ENCODE results near the gene RNU6-1.

DNA sequence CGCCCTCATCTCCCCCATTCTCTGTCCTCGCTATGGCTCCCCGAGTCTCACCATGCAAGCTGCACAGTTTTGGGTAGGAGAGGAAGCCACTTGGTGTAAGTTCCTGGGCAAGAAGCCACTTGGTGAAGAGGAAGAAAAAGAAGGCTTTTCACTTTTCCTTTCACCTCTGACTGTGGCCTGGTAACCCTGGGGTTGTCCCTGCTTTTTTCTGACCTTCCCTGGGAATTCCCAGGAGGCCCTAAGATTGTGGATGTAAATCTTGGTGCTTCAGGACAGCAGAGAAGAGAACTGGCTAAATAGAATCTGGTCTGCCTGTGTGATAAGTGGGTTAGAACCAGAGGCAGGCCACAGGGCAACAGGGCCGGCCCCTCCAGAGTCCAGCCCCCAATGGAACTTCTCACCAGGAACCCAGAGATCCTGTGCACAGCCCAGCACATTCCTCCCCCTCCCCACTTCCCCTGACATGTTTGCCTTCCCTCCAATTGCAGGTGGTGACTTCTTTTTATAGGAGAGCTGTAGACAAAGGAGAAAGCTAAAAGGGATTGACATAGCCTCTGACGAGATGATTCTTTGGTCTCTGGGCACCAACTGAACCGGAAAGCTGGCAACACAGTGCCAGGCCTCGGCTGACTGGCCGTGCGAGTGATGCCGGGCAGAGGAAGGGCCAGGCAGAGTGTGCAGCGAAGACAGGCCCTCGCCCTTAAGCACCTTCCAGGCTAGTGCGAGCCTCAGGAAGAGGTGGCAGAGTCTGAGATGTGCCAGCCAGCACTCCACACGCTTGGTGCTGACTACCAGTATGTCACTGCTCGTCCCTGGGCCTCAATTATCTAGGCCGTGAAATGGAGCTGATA is 34.0 kb downstream of the RNU6-1 start:
- TF ChIP-seq POLR2A (IDR thresholded peaks at IDR 0.05; ENCODE audit: low read depth, low read length) (no peak), POLR2AphosphoS5 (IDR thresholded peaks at IDR 0.05; ENCODE audit: low read depth, low read length) (no peak)

Measured in GM12892 (cell line).